ENCODE measurements around the gene MAT1A.

DNA sequence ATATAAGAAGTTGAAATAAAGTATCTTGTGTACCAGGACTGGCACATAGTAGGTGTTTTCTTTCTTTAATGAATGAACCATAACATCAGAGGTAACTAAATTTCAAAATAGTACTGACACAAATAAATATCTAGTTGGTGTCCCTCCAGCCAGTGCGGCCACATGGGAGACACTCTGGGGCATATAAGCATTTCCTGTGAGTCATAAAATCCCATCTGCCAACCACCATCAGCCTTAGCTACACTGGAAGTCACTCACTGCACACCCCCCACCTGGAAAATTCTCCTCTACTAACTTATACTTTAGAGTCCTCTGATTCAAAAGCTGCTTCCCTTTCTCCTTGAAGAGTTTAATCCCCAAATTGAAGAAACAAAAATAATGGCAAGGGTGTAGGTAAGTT is 34.6 kb upstream of the MAT1A start:
- TF ChIP-seq, protein P1, sequence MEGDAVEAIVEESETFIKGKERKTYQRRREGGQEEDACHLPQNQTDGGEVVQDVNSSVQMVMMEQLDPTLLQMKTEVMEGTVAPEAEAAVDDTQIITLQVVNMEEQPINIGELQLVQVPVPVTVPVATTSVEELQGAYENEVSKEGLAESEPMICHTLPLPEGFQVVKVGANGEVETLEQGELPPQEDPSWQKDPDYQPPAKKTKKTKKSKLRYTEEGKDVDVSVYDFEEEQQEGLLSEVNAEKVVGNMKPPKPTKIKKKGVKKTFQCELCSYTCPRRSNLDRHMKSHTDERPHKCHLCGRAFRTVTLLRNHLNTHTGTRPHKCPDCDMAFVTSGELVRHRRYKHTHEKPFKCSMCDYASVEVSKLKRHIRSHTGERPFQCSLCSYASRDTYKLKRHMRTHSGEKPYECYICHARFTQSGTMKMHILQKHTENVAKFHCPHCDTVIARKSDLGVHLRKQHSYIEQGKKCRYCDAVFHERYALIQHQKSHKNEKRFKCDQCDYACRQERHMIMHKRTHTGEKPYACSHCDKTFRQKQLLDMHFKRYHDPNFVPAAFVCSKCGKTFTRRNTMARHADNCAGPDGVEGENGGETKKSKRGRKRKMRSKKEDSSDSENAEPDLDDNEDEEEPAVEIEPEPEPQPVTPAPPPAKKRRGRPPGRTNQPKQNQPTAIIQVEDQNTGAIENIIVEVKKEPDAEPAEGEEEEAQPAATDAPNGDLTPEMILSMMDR (IDR thresholded peaks at IDR 0.05; ENCODE audit: insufficient read depth, low read depth, low read length) = no peak
- TF ChIP-seq EZH2 (IDR thresholded peaks at IDR 0.05; ENCODE audit: insufficient read depth, low read length) = no peak
